ENCODE results near the gene FAM9A. TPM values are rescaled to one million over a fixed set of nuclear protein-coding genes. Genes with fewer than 3 reads are reported as not detected.
"Not testable (repeated sequence)": the region's sequence is repeated elsewhere in the genome, so short reads cannot be mapped to it uniquely, and the experiment has no call there.

The FAM9A gene
- total RNA-seq, 1 experiment from 2014 or later: not detected

DNA sequence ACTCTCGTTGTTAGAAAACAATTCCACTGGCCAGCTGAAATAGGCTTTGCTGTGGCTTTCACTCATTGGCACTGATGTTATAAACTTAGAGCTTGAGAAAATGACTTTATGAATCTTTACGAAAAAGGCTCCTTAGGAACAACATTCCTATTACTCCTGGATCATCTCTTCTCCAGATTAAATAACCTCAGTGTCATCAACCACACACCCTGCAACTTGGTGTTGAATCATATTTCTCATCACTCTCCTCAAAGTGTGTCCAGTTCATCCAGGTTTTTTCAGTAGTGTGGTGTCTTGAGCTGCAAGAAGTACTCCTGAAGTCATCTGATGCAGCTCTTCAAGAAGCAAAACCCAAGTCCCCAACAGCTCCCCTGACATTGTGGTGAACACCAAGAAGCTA, 41.2 kb downstream of the FAM9A start:
- WGBS (ENCODE audit: extremely low coverage, insufficient read length, low lambda C conversion rate): no CpG with 5 or more reads among the region's 2 CpGs

DNA sequence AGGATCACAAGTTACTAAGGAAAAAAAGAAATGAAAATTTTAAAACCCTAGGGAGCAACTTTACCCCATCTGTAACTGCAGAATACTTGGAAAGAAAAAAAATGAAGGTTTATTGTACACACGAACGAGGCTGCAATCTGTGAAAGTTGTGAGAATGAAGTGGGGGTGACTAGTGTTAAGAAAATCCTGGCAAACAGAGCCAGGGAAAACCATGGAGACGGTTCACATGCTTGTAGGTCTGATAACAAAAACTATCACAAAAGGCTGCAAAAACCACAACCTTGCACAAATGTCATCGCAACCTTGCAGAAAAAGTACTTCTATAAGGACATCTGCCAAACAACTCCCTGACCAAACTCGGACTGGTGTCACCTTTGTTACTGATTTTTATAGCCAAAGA, 42.5 kb downstream of the FAM9A start:
- H3T11ph ChIP-seq (ENCODE audit: low read length); H3K23ac ChIP-seq (ENCODE audit: insufficient read length, low read depth, low read length); H2AFZ ChIP-seq (ENCODE audit: low read length); H4K5ac ChIP-seq (ENCODE audit: insufficient read length, low read depth, low read length); DNase-seq; H3K4me3 Mint-ChIP-seq; H3K27me3 Mint-ChIP-seq (ENCODE audit: low read depth); H3K23me2 ChIP-seq (ENCODE audit: insufficient read length, low read depth, low read length, poor library complexity, severe bottlenecking); H4K20me1 ChIP-seq (ENCODE audit: control insufficient read depth, insufficient read depth, insufficient read length); H3K9ac ChIP-seq (ENCODE audit: extremely low read depth, insufficient read length, low read length); H3K36me3 Mint-ChIP-seq (ENCODE audit: insufficient read depth in 1 of 3, low read depth in 3 of 3); H3K18ac ChIP-seq (ENCODE audit: insufficient read length, low read depth, low read length); H2BK15ac ChIP-seq (ENCODE audit: low read depth, low read length); H3K4me1 ChIP-seq (ENCODE audit: insufficient read depth, low read length); H3K9me3 ChIP-seq (ENCODE audit: control insufficient read depth, low read depth, low read length); H3K56ac ChIP-seq (ENCODE audit: insufficient read length, low read depth, low read length); H2BK20ac ChIP-seq (ENCODE audit: low read depth, low read length, poor library complexity, severe bottlenecking); H3K27me3 ChIP-seq (ENCODE audit: insufficient read depth, low read length); H3K79me1 ChIP-seq (ENCODE audit: insufficient read depth, low read depth, low read length, poor library complexity, severe bottlenecking); H4K91ac ChIP-seq (ENCODE audit: insufficient read length, low read depth, low read length); H2BK120ac ChIP-seq (ENCODE audit: low read depth, low read length, poor library complexity, severe bottlenecking); H3K27ac Mint-ChIP-seq; H3K4me1 Mint-ChIP-seq; H3K14ac ChIP-seq (ENCODE audit: insufficient read depth, low read length); H2AK5ac ChIP-seq (ENCODE audit: insufficient read length, low read length); H2BK12ac ChIP-seq (ENCODE audit: insufficient read length, low read depth, low read length); H3K4ac ChIP-seq (ENCODE audit: low read depth, low read length); H2BK5ac ChIP-seq (ENCODE audit: insufficient read length, low read length); H3K4me2 ChIP-seq (ENCODE audit: insufficient read depth, insufficient read length, low read length); H3K79me2 ChIP-seq (ENCODE audit: insufficient read depth, low read length); H4K8ac ChIP-seq (replicated peaks; ENCODE audit: insufficient read length, low read depth, low read length); H3K27ac ChIP-seq (ENCODE audit: insufficient read length, low read depth, low read length): not testable (repeated sequence)
- WGBS (ENCODE audit: extremely low coverage, insufficient read length, low lambda C conversion rate): no CpG with 5 or more reads among the region's 5 CpGs
- H3K9me3 Mint-ChIP-seq: peaks cover 2 to 35% of the 10 kb centered on the region in 2 experiments

More for the DNA sequence above, 41.2 kb downstream of the FAM9A start:
- Mint-ChIP-seq H3K27me3 (ENCODE audit: low read depth) (no peaks in the 10 kb centered on the region; the same call in 1 of the 2 replicates), H3K4me3 (no peak overlapping the region), H3K27ac (no peak overlapping the region; a peak in 1 of 7 replicates), H3K36me3 (ENCODE audit: insufficient read depth in 1 of 3, low read depth in 3 of 3) (peaks cover 0 to 2% (median 0%) of the 10 kb centered on the region in 3 experiments; a peak in 3 of 7 replicates), H3K9me3 (peaks cover 4 to 34% of the 10 kb centered on the region in 2 experiments), H3K4me1 (no peaks in the 10 kb centered on the region)
- H2AFZ ChIP-seq (ENCODE audit: low read length): no peak overlapping the region
- H2BK120ac ChIP-seq (ENCODE audit: low read depth, low read length, poor library complexity, severe bottlenecking): no peak overlapping the region
- no peak overlapping the region for H2BK20ac ChIP-seq (ENCODE audit: low read depth, low read length, poor library complexity, severe bottlenecking)
- H3K27me3 ChIP-seq (ENCODE audit: insufficient read depth, low read length): no peaks in the 10 kb centered on the region
- no peak overlapping the region for H3K27ac ChIP-seq (ENCODE audit: insufficient read length, low read depth, low read length)
- H4K5ac ChIP-seq (ENCODE audit: insufficient read length, low read depth, low read length): no peak overlapping the region
- no peak overlapping the region for H3K4ac ChIP-seq (ENCODE audit: low read depth, low read length)
- DNase-seq: no peak
- H4K8ac ChIP-seq (replicated peaks; ENCODE audit: insufficient read length, low read depth, low read length): no peak overlapping the region
- H3K9ac ChIP-seq (ENCODE audit: extremely low read depth, insufficient read length, low read length): no peak overlapping the region
- H3K23ac ChIP-seq (ENCODE audit: insufficient read length, low read depth, low read length): no peak overlapping the region
- no peak overlapping the region for H3K4me2 ChIP-seq (ENCODE audit: insufficient read depth, insufficient read length, low read length)
- H2BK15ac ChIP-seq (ENCODE audit: low read depth, low read length): no peak overlapping the region
- H3K14ac ChIP-seq (ENCODE audit: insufficient read depth, low read length): no peak overlapping the region
- no peak overlapping the region for H2AK5ac ChIP-seq (ENCODE audit: insufficient read length, low read length)
- no peaks in the 10 kb centered on the region for H3K23me2 ChIP-seq (ENCODE audit: insufficient read length, low read depth, low read length, poor library complexity, severe bottlenecking)
- H2BK5ac ChIP-seq (ENCODE audit: insufficient read length, low read length): no peak overlapping the region
- TF ChIP-seq, protein P1, sequence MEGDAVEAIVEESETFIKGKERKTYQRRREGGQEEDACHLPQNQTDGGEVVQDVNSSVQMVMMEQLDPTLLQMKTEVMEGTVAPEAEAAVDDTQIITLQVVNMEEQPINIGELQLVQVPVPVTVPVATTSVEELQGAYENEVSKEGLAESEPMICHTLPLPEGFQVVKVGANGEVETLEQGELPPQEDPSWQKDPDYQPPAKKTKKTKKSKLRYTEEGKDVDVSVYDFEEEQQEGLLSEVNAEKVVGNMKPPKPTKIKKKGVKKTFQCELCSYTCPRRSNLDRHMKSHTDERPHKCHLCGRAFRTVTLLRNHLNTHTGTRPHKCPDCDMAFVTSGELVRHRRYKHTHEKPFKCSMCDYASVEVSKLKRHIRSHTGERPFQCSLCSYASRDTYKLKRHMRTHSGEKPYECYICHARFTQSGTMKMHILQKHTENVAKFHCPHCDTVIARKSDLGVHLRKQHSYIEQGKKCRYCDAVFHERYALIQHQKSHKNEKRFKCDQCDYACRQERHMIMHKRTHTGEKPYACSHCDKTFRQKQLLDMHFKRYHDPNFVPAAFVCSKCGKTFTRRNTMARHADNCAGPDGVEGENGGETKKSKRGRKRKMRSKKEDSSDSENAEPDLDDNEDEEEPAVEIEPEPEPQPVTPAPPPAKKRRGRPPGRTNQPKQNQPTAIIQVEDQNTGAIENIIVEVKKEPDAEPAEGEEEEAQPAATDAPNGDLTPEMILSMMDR (conservative IDR thresholded peaks at IDR 0.05): no peak
- H4K20me1 ChIP-seq (ENCODE audit: control insufficient read depth, insufficient read depth, insufficient read length): no peaks in the 10 kb centered on the region
- H3K56ac ChIP-seq (ENCODE audit: insufficient read length, low read depth, low read length): no peak overlapping the region
- no peak overlapping the region for H4K91ac ChIP-seq (ENCODE audit: insufficient read length, low read depth, low read length)
- H3K79me2 ChIP-seq (ENCODE audit: insufficient read depth, low read length): no peaks in the 10 kb centered on the region
- no peak overlapping the region for H3T11ph ChIP-seq (ENCODE audit: low read length)
- H3K18ac ChIP-seq (ENCODE audit: insufficient read length, low read depth, low read length): no peak overlapping the region
- H3K9me3 ChIP-seq (ENCODE audit: control insufficient read depth, low read depth, low read length): no peaks in the 10 kb centered on the region
- no peak overlapping the region for H2BK12ac ChIP-seq (ENCODE audit: insufficient read length, low read depth, low read length)
- no peaks in the 10 kb centered on the region for H3K4me1 ChIP-seq (ENCODE audit: insufficient read depth, low read length)
- H3K79me1 ChIP-seq (ENCODE audit: insufficient read depth, low read depth, low read length, poor library complexity, severe bottlenecking): no peaks in the 10 kb centered on the region
